MM.1S (cell line): ENCODE measurements around the gene GRWD1.

Experiments
- DNase-seq: peaks from one replicate; pipeline ENCODE4 v3.0.0-alpha.2; 2015
- H2AFZ ChIP-seq: fragments of 300-600 bp; sonication (generic); 2 replicates; pipeline ENCODE4 v1.6.0; 2016; ENCODE audit warnings: antibody characterized with exemption, low read length
- H3F3A ChIP-seq: fragments of 300-600 bp; sonication (generic); 2 replicates; pipeline ENCODE4 v1.6.1; 2016; ENCODE audit warnings: mild to moderate bottlenecking, antibody characterized with exemption, low read length, moderate library complexity, mixed read lengths; ENCODE audit not compliant: insufficient read depth
- H3K27ac ChIP-seq: fragments of 300-600 bp; sonication (generic); 2 replicates; pipeline ENCODE4 v1.5.1; 2016; ENCODE audit warnings: mild to moderate bottlenecking, low read length
- H3K27me3 ChIP-seq: fragments of 300-600 bp; sonication (generic); replicated peaks from 2 replicates; pipeline ENCODE4 v1.6.0; 2016; ENCODE audit warnings: low read length; ENCODE audit not compliant: insufficient read depth
- H3K36me3 ChIP-seq: fragments of 300-600 bp; sonication (generic); replicated peaks from 2 replicates; pipeline ENCODE4 v1.6.1; 2016; ENCODE audit warnings: mild to moderate bottlenecking, low read length, mixed read lengths; ENCODE audit not compliant: insufficient read depth
- H3K4me1 ChIP-seq: fragments of 300-600 bp; sonication (generic); 2 replicates; pipeline ENCODE4 v1.6.1; 2016; ENCODE audit warnings: low read length, mixed read lengths
- H3K4me2 ChIP-seq: fragments of 300-600 bp; sonication (generic); 2 replicates; pipeline ENCODE4 v1.6.0; 2016; ENCODE audit warnings: low read depth, low read length
- H3K4me3 ChIP-seq: fragments of 300-600 bp; sonication (generic); 2 replicates; pipeline ENCODE4 v1.5.1; 2016; ENCODE audit warnings: low read length, mixed read lengths
- H3K79me2 ChIP-seq: fragments of 300-600 bp; sonication (generic); 2 replicates; pipeline ENCODE4 v1.6.1; 2016; ENCODE audit warnings: mixed run types, low read length, mixed read lengths
- H3K9ac ChIP-seq: fragments of 300-600 bp; sonication (generic); 2 replicates; pipeline ENCODE4 v1.6.1; 2016; ENCODE audit warnings: low read length, mixed read lengths
- H3K9me2 ChIP-seq: fragments of 300-600 bp; sonication (generic); replicated peaks from 2 replicates; pipeline ENCODE4 v1.6.1; 2016; ENCODE audit warnings: mild to moderate bottlenecking, low read length, mixed read lengths; ENCODE audit not compliant: insufficient read depth
- H3K9me3 ChIP-seq: fragments of 300-600 bp; sonication (generic); replicated peaks from 2 replicates; pipeline ENCODE4 v1.6.1; 2016; ENCODE audit warnings: mild to moderate bottlenecking, low read length, mixed read lengths; ENCODE audit not compliant: insufficient read depth
- H4K20me1 ChIP-seq: fragments of 300-600 bp; sonication (generic); 2 replicates; pipeline ENCODE4 v1.6.1; 2016; ENCODE audit warnings: mild to moderate bottlenecking, low read length, moderate library complexity, mixed read lengths; ENCODE audit not compliant: insufficient read depth
- EZH2 ChIP-seq: fragments of 300-600 bp; sonication (generic); optimal IDR thresholded peaks from 2 replicates; pipeline ENCODE3; 2017; ENCODE audit warnings: low read depth, mild to moderate bottlenecking, antibody characterized with exemption, low read length, mixed read lengths
- EZH2phosphoT487 ChIP-seq: fragments of 300-600 bp; sonication (generic); IDR thresholded peaks from 2 replicates; pipeline ENCODE4 v1.6.1; 2018; ENCODE audit warnings: antibody characterized with exemption, low read length
- TF ChIP-seq, protein P1 (sequence below): fragments of 300-600 bp; sonication (generic); IDR thresholded peaks from 2 replicates; pipeline ENCODE4 v1.5.1; 2016; ENCODE audit warnings: antibody characterized with exemption, low read length, mixed read lengths

The GRWD1 gene

DNA sequence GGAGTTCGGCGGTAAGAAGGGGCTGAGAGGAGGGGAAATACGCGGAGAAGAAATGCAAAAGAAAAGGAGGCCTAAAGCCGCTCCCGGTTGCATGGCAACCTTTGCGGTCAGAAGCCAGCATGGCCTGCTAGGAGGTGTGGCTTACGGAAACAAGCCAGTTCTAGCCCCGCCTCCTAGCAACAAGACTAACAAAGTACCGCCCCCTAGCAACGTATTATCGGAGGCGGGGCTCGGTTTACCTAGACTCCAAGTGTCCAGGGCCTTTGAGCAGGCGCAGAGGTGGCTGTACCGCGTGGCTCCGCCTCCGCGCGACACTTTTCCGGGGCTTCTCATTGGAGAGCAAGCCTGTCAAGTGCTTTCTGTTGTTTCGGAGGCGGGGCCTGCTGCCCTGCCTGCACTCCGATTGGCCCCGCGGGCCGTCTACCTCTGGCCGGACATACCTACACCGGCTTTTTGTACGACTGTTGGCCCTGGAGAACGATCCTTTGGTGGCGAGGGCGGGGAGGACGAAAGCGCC is 23.0 kb downstream of the GRWD1 start:
- H3K36me3 ChIP-seq, result no peaks in the 10 kb centered on the region
- H3K9ac ChIP-seq, result peak overlapping the region; percentile 89; the same call in 1 of the 2 replicates
- H4K20me1 ChIP-seq, result no peaks in the 10 kb centered on the region
- no peaks in the 10 kb centered on the region for H3K9me3 ChIP-seq
- H3K4me1 ChIP-seq, result no peaks in the 10 kb centered on the region
- no peaks in the 10 kb centered on the region for H3K9me2 ChIP-seq
- peak overlapping the region; percentile 85 for H2AFZ ChIP-seq
- H3K79me2 ChIP-seq, result peaks cover 19% of the 10 kb centered on the region
- H3K27me3 ChIP-seq, result no peaks in the 10 kb centered on the region
- peak overlapping the region; percentile 72 for H3K4me2 ChIP-seq
- H3K4me3 ChIP-seq, result peak overlapping the region; percentile 86
- DNase-seq, result peak; percentile 100
- no peaks in the 10 kb centered on the region for H3F3A ChIP-seq
- no peak for TF ChIP-seq EZH2phosphoT487
- no peak for TF ChIP-seq EZH2
- TF ChIP-seq, protein P1, sequence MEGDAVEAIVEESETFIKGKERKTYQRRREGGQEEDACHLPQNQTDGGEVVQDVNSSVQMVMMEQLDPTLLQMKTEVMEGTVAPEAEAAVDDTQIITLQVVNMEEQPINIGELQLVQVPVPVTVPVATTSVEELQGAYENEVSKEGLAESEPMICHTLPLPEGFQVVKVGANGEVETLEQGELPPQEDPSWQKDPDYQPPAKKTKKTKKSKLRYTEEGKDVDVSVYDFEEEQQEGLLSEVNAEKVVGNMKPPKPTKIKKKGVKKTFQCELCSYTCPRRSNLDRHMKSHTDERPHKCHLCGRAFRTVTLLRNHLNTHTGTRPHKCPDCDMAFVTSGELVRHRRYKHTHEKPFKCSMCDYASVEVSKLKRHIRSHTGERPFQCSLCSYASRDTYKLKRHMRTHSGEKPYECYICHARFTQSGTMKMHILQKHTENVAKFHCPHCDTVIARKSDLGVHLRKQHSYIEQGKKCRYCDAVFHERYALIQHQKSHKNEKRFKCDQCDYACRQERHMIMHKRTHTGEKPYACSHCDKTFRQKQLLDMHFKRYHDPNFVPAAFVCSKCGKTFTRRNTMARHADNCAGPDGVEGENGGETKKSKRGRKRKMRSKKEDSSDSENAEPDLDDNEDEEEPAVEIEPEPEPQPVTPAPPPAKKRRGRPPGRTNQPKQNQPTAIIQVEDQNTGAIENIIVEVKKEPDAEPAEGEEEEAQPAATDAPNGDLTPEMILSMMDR, result no peak
- peak overlapping the region; percentile 79; the same call in 1 of the 2 replicates for H3K27ac ChIP-seq

GRCh38 chr19:48469289-48469881 is 23.6 kb downstream of the GRWD1 start, which contains the start of gene CYTH2:
Gene CYTH2 (plus strand): TSS chr19:48469369. CDS start chr19:48469508, 139 bp downstream.
- peak within 1 kb of the TSS; percentile 79 for H3K27ac ChIP-seq
- no peaks in the 10 kb centered on the region for H3K4me1 ChIP-seq
- no peaks in the 10 kb centered on the region for H3K9me3 ChIP-seq
- H3K9me2 ChIP-seq, result no peaks in the 10 kb centered on the region
- peak within 1 kb of the TSS; percentile 78 for H3K4me2 ChIP-seq
- no peaks in the 10 kb centered on the region for H3K27me3 ChIP-seq
- peak within 1 kb of the TSS; percentile 89 for H3K9ac ChIP-seq
- TF ChIP-seq, protein P1, result no peak
- no peak for TF ChIP-seq EZH2phosphoT487
- TF ChIP-seq EZH2, result no peak
- peaks cover 19% of the 10 kb centered on the region for H3K79me2 ChIP-seq
- no peaks in the 10 kb centered on the region for H3K36me3 ChIP-seq
- DNase-seq, result peak; percentile 65
- H2AFZ ChIP-seq, result peak within 1 kb of the TSS; percentile 85
- no peaks in the 10 kb centered on the region for H4K20me1 ChIP-seq
- H3K4me3 ChIP-seq, result peak within 1 kb of the TSS; percentile 86
- no peaks in the 10 kb centered on the region for H3F3A ChIP-seq

GRCh38 chr19:48469934-48470680 is 24.3 kb downstream of the GRWD1 start:
- Histone ChIP-seq H3K36me3 (no peaks in the 10 kb centered on the region), H3K27me3 (no peaks in the 10 kb centered on the region), H3K4me2 (peak overlapping the region; percentile 78), H4K20me1 (no peaks in the 10 kb centered on the region), H3K9me2 (no peaks in the 10 kb centered on the region), H3K9me3 (no peaks in the 10 kb centered on the region), H3K27ac (no peak overlapping the region; the same call in 1 of the 2 replicates), H3F3A (no peaks in the 10 kb centered on the region), H3K4me1 (no peaks in the 10 kb centered on the region), H3K79me2 (peaks cover 19% of the 10 kb centered on the region), H3K9ac (peak overlapping the region; percentile 89; the same call in 1 of the 2 replicates), H2AFZ (no peak overlapping the region), H3K4me3 (peak overlapping the region; percentile 86)
- DNase-seq, result no peak
- TF ChIP-seq EZH2phosphoT487 (no peak), EZH2 (no peak)
- TF ChIP-seq, protein P1, result no peak
